Measurements from ENCODE around the gene LIPT2. TPM values are rescaled to one million over a fixed set of nuclear protein-coding genes. Genes with fewer than 3 reads are reported as not detected.
"Not testable (repeated sequence)": the region's sequence is repeated elsewhere in the genome, so short reads cannot be mapped to it uniquely, and the experiment has no call there.

The LIPT2 gene
- total RNA-seq, 1 experiment from 2014 or later, result 9.3 TPM

DNA sequence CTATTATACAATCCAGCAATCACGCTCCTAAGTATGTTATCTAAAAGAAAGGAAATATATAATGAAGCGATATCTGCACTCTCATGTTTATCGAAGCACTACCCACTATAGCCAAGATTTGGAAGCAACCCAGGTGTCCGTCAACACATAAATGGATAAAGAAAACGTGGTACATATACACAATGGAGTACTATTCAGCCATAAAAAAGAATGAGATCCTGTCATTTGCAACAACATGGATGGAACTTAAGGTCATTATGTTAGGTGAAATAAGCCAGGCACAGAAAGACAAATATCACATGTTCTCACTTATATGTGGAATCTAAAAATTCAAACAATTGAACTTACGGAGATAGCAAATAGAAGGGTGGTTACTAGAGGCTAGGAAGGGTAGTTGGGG lies 24.1 kb upstream of the LIPT2 start:
- DNase-seq (ENCODE audit: low read depth, low spot score); in situ Hi-C loops (cut with HindIII; ENCODE audit: low pct_unique_long_range_greater_than_20kb, low sequenced_read_pairs): not testable (repeated sequence)

DNA sequence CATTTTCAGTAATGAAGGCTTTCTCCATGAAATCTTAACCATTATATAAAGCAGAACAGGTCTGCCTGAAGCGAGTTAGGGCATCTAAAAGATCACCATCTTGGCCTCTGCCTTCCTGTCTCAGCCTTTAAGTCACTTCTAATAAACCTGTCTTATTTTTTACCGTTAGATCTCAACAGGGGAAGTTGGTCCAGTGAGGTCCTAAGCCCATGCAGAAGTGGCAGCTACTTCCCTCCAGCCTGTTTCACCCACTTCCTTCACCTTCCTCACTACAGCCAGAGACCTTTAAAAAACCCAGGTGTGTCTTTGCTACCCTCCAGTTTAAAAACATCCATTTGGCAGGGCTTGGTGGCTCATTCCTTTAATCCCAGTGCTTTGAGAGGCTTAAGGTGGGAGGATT lies 14.1 kb upstream of the LIPT2 start:
- in situ Hi-C loops (cut with HindIII; ENCODE audit: low pct_unique_long_range_greater_than_20kb, low sequenced_read_pairs), result no loop called here
- DNase-seq (ENCODE audit: low read depth, low spot score), result no peak

DNA sequence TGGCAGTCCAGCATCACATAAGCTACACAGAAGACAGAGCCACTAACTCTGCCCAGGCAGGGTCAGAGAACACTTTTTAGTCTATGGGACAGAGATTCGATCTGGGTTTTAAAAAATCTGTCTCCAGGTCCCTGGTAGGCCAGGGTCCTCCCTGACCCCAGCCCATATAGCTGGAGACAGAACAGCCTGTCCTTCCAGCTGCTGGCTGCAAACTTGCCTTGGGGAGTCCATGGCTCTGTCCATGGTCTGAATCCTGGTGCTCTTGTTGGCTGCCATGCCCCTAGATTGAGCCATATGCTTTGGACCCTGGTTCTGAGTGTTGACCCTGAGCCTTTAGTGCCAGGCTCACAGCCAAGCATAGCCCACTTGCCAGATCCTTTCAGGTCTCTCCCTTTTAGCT lies 13.3 kb upstream of the LIPT2 start:
- in situ Hi-C loops (cut with HindIII; ENCODE audit: low pct_unique_long_range_greater_than_20kb, low sequenced_read_pairs), result no loop called here
- no peak for DNase-seq (ENCODE audit: low read depth, low spot score)

DNA sequence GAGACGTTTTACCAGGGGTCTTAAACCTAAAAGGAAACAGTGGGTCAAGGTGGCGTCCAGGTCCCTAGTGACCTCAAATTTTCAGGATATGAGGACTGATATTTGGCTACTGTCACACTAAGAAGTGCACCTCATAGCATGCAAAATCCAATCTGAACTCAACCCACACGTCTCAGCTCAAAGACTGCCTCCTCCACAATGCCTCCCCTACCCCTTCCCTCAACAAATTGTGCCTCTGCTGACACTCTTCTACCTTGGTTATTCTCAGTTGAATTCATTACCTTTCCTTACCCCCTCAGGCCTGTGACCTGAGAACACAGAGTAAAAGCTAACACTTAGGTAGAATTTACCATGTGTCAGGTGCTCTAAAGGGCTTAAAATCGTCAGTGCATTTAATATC lies 12.4 kb upstream of the LIPT2 start:
- DNase-seq (ENCODE audit: low read depth, low spot score), result no peak
- in situ Hi-C loops (cut with HindIII; ENCODE audit: low pct_unique_long_range_greater_than_20kb, low sequenced_read_pairs), result no loop called here

DNA sequence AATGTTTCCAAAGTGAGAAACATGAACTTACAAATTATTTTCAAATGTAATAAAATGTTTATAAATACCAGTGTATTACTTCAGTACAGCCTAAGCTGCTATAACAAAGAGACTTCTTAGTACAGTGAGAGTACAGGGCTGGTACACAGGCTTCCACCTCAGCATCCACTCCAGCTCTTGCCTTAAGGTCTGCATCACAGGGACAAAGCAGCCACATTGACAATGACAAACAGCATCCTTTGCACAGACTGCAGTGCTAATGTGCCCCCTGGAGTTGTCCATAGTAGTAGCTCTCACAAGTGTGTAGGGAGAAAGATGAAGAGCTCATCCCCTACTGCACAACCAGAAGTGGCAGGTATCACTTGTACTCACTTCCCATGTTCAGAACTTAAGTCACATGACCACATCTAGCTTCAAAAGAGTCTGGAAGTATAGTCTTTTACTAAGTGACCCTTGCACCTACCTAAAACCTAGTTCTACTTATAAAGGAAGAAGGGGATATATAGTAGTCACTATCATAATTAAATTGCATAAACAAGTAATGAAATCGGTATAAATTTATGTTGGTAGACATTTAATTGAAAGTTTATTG lies 10.7 kb upstream of the LIPT2 start:
- in situ Hi-C loops (cut with HindIII; ENCODE audit: low pct_unique_long_range_greater_than_20kb, low sequenced_read_pairs), result no loop called here
- no peak for DNase-seq (ENCODE audit: low read depth, low spot score)

DNA sequence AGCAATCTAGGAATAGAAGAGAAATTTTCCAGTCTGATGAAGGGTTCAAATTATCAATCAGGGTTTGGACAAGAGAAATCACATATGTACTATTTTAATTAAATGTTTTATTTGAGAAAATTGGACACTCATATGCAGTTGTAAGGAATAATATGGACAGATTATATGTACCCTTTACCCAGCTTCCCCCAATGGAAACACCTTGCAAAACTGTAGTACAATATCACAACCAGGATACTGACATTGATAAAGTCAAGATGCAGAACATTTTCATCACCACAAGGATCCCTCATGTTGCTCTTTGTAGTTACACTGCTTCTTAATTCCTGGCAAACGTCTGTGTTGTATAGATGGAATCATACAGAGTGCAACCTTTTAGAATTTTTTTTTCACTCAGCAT lies 1.4 kb upstream of the LIPT2 start:
- in situ Hi-C loops (cut with HindIII; ENCODE audit: low pct_unique_long_range_greater_than_20kb, low sequenced_read_pairs), result loop anchor here (5.0 kb wide), 1 partner anchor 62 kb away; no protein-coding TSS in a partner anchor
- DNase-seq (ENCODE audit: low read depth, low spot score), result no peak

DNA sequence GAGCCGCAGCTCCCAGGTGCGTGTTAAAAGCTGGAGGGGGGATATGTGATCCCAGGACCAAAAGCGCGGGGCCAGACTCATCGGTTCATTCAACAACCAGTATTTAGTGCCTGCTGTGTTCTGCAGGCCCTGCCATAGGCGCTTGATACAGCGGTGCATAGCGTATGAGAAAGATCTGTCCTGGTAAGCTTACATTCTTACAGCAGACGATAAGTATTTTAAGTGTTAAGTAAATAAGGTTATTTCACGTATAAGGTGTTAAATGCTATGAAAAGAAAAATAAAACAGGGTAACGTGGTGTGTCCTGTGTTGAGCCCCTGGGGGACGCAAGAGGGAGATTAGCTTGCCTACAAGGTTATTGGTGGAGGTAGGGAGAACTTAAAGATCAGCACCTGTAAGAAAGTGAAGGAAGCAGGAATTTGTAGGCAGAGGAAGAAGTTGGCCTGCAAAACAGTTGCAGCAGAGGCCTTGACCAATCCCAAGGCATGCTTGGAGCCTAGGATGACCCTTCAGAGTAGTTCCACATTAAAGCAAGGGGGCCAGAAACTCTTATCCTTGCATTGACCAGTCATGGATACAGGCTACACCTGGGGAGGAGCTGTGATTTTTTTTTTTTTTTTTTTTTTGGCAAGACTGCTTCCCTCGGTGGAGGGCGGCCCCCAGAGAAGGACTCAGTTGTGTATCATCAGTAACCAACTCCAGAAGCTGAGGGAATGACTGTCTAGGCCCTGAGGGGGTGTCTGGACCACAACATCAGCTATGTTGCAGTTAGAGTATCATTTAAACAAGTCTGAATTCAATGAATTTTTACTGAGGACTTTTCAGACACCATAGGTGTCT lies 487 bp upstream of the LIPT2 start:
- in situ Hi-C loops (cut with HindIII; ENCODE audit: low pct_unique_long_range_greater_than_20kb, low sequenced_read_pairs), result loop anchor here (5.0 kb wide), 1 partner anchor 63 kb away; no protein-coding TSS in a partner anchor
- no peak for DNase-seq (ENCODE audit: low read depth, low spot score)

DNA sequence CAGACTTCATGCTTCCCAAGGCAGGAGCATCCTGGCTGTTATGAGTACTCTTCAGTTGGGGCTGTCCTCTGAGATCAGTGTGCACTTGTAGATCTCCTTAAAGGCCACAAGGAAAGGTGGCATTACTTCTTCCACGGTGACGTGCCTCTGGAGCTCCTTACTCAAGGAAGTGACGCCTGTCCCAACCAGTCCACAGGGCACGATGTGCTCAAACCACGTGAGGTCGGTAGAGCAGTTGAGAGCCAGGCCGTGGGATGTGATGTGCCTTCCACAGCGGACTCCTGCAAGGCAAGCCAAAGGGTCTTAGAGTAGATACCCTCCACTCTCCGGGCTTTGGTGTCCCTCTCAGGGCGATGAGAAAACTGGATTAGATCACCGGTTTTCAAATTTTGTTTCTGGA lies 1.4 kb downstream of the LIPT2 start:
- no peak for DNase-seq (ENCODE audit: low read depth, low spot score)
- in situ Hi-C loops (cut with HindIII; ENCODE audit: low pct_unique_long_range_greater_than_20kb, low sequenced_read_pairs), result loop anchor here (5.0 kb wide), 1 partner anchor 65 kb away; no protein-coding TSS in a partner anchor

DNA sequence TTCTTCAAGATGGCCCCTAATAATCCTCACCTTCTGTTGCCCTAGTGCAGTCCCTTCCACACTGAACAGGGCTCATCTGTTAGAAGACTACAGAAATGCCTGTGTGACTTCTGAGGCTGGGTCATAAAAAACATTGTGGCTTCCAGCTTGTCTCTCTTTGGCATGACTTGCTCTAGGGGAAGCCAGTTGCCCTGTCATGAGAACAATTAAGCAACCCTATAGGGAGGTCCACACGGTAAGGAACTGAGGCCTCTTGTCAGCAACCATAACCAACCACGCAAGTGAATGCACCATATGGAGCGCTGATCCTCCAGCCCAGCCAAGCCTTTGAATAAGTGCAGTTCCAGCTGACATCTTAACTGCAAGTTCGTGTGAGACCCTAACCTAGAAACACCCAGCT lies 2.6 kb downstream of the LIPT2 start:
- peak; percentile 33 for DNase-seq (ENCODE audit: low read depth, low spot score)
- in situ Hi-C loops (cut with HindIII; ENCODE audit: low pct_unique_long_range_greater_than_20kb, low sequenced_read_pairs), result loop anchor here (5.0 kb wide), 1 partner anchor 66 kb away; no protein-coding TSS in a partner anchor

DNA sequence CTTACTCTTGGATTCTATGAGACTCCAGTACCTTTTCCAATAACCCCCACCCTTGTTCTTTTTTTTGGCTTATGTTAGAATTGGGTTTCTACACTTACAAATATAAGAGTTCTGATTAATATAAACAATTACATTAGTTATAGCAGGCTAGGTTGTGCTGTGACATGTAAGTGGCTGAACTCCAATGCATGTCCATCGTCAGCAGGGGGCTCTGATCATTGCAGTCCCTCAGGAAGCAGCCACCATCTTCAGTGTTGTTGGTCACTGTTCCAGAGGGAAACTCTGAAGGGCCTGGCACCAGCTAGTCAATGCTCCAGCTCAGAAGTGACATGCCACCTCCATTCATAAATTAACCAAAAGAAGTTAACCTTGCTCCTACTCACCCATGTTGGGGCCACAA lies 5.6 kb downstream of the LIPT2 start:
- in situ Hi-C loops (cut with HindIII; ENCODE audit: low pct_unique_long_range_greater_than_20kb, low sequenced_read_pairs), result no loop called here
- DNase-seq (ENCODE audit: low read depth, low spot score), result peak; percentile 73

DNA sequence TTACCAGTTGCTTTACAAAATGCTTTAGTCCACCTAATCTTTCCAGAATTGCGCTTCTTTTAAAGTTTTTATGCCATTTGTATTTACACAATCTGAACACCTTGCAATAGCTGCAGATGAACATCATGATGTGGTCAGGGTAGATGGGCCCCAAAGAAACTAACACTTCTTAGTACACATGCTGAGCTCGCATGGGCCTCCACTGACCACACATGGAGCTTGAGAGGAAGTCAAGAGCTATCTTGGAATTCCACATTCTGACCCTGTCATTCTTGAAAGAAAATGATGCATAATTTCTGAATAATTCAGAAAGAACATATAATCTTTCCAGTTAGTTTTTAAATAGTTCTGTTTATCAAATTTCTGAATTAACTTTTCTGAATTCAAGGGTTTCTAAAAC lies 7.7 kb downstream of the LIPT2 start:
- in situ Hi-C loops (cut with HindIII; ENCODE audit: low pct_unique_long_range_greater_than_20kb, low sequenced_read_pairs), result no loop called here

DNA sequence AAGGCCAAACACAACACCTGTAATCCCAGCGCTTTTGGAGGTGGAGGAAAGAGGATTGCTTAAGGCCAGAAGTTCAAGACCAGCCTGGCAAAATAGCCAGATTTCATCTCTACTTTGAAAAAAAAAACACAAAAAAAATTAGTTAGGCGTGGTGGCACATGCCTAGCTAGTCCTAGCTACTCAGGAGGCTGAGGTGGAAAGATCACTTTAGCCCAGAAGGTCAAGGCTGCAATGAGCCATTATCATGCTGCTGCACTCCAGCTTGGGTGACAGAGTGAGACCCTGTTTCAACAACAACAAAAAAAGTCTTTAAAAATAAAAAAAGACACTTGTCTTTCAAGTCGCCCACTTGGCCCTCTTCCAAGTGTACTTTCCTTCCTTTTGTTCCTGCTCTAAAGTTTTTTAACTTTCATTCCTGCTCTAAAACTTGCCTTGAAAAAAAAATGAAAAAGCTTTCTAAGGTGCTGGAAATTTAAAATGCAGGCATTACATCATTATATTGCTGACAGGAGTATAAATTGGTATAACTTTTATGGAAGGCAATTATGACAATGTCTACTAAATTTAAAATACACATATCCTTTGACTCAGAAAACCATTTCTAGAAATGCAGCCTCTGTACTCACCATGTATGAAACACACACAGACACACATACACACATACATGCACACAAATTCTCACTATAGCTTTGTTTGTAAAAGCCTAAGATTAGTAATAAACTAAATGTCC lies 12.7 kb downstream of the LIPT2 start:
- DNase-seq (ENCODE audit: low read depth, low spot score), result no peak
- in situ Hi-C loops (cut with HindIII; ENCODE audit: low pct_unique_long_range_greater_than_20kb, low sequenced_read_pairs), result no loop called here

More for the DNA sequence above, 7.7 kb downstream of the LIPT2 start:
- no peak for DNase-seq (ENCODE audit: low read depth, low spot score)

DNA sequence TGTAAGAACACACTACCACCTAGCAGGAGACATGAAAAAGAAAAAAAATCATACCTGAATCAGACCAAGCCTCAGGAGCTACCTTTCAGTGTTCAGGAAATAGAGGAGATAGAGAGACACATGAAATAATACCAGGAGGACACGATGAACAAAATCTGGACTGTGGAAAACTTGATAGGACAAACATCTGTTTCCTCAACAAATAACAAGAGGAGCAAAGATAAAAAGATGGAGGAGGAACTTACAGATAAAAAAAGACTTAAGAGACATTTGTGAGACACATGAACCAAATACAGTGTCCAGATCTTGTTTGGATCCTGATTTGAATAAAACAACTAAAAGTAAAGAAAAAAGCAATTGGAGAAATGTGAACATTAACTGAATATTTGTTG lies 13.8 kb downstream of the LIPT2 start:
- no peak for DNase-seq (ENCODE audit: low read depth, low spot score)
- in situ Hi-C loops (cut with HindIII; ENCODE audit: low pct_unique_long_range_greater_than_20kb, low sequenced_read_pairs), result loop anchor here (10.0 kb wide), 1 partner anchor 245 kb away; no protein-coding TSS in a partner anchor

DNA sequence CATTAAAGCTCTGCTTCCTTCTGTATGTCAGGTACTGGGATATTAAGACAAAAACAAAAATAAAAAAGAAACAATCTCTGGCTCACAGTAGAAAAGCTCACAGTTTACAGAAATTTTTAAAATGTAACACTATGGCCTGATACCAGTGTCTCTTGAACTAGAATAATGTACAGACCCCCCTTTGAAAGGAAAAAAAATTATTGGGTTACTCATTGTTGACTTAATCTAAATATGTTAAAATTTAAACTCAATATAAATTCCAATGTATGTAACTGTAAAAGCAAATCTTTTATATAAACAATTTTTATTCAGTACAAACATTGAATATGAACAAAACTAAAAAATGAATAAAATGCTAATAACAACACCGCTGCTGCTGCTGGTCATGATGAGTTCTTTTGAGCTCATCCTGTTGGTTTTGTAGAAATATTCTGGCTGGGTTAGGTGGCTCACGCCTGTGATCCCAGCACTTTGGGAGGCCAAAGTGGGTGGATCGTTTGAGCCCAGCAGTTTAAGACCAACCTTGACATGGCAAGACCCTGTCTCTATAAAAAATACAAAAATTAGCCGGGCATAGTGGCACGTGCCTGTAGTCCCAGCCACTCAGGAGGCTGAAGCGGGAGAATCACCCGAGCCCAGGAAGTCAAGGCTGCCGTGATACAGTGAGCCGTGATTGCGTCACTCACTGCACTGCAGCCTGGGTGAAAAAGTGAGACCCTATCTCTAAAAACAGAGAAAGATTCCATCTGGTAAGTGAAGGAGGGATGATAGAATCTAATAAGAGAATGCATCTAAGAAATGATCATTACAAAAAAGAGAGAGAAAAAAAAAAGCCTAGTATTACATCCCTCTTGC lies 14.4 kb downstream of the LIPT2 start:
- no peak for DNase-seq (ENCODE audit: low read depth, low spot score)
- in situ Hi-C loops (cut with HindIII; ENCODE audit: low pct_unique_long_range_greater_than_20kb, low sequenced_read_pairs), result loop anchor here (10.0 kb wide), 1 partner anchor 246 kb away; no protein-coding TSS in a partner anchor

DNA sequence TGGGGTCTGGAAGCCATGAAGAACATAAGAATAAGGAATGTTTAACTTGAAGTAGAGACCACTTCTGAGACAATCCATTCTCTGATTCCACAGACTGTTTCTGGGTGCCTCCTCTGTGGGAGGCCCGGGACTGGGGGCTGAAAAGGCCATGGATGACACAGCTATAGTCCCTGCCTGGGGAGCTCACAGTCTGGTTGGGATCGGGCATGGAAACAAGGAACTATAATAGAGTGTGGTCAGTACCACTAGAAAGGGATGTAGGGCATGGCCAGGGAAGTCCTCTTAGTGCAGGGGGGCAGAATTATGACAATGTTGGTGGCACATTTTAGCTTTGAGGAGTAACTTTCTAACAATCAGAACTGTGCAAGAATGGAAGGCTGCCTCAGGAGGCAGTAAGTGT lies 17.0 kb downstream of the LIPT2 start:
- DNase-seq (ENCODE audit: low read depth, low spot score), result no peak
- in situ Hi-C loops (cut with HindIII; ENCODE audit: low pct_unique_long_range_greater_than_20kb, low sequenced_read_pairs), result loop anchor here (10.0 kb wide), 1 partner anchor 248 kb away; no protein-coding TSS in a partner anchor

DNA sequence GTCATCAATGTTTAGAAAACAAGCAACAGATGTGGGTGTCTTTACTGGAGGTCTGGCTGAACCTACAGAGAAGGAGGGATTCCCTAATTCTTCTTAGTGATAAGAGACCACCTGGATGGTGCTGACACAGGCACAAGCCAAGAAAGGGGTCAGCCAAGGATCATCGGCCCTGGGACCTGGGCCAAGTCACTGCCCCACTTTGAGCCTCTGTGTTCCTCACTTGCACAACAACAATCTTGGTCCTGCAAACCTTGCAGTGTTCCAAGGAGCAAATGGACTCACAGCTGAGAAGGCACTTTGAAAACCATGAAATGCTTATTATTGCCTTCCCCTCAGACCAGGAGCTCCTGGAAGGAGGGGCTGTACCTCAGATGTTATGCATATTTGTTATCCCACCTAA lies 19.2 kb downstream of the LIPT2 start:
- in situ Hi-C loops (cut with HindIII; ENCODE audit: low pct_unique_long_range_greater_than_20kb, low sequenced_read_pairs), result loop anchor here (10.0 kb wide), 1 partner anchor 250 kb away; no protein-coding TSS in a partner anchor
- no peak for DNase-seq (ENCODE audit: low read depth, low spot score)

Data from SK-MEL-5 (cell line).